Measurements from ENCODE around the gene CABLES2.

The CABLES2 gene

GRCh38 chr20:62407221-62407992, at the start of gene CABLES2:
Gene CABLES2, minus strand, starts transcription at chr20:62407285. Its CDS starts 9 bp downstream, at chr20:62407276.
- DNase-seq (ENCODE audit: low read depth in 2 of 2) = peak; percentile 86 to 90

GRCh38 chr20:62455929-62456328, 48.8 kb upstream of the CABLES2 start:
- no peak for DNase-seq (ENCODE audit: low read depth in 2 of 2)

- DNase-seq (ENCODE audit: low read depth in 2 of 2) = no peak
Observed at GRCh38 chr20:62454904-62455636, 48.0 kb upstream of the CABLES2 start.

GRCh38 chr20:62453186-62453808, 46.2 kb upstream of the CABLES2 start:
- no peak for DNase-seq (ENCODE audit: low read depth in 2 of 2)

GRCh38 chr20:62452475-62453095, 45.5 kb upstream of the CABLES2 start:
- DNase-seq (ENCODE audit: low read depth in 2 of 2) = no peak

- DNase-seq (ENCODE audit: low read depth in 2 of 2) = no peak
Observed at GRCh38 chr20:62451970-62452369, 44.9 kb upstream of the CABLES2 start.

- no peak for DNase-seq (ENCODE audit: low read depth in 2 of 2)
Observed at GRCh38 chr20:62451156-62451767, 44.2 kb upstream of the CABLES2 start.

GRCh38 chr20:62449951-62450691, 43.0 kb upstream of the CABLES2 start:
- no peak for DNase-seq (ENCODE audit: low read depth in 2 of 2)

- no peak for DNase-seq (ENCODE audit: low read depth in 2 of 2)
Observed at GRCh38 chr20:62448788-62449187, 41.7 kb upstream of the CABLES2 start.

- no peak for DNase-seq (ENCODE audit: low read depth in 2 of 2)
Observed at GRCh38 chr20:62448038-62448437, 41.0 kb upstream of the CABLES2 start.

GRCh38 chr20:62446888-62447869, 40.1 kb upstream of the CABLES2 start:
- no peak for DNase-seq (ENCODE audit: low read depth in 2 of 2)

- DNase-seq (ENCODE audit: low read depth in 2 of 2) = no peak
Observed at GRCh38 chr20:62446481-62446880, 39.4 kb upstream of the CABLES2 start.

GRCh38 chr20:62445553-62446340, 38.7 kb upstream of the CABLES2 start:
- no peak for DNase-seq (ENCODE audit: low read depth in 2 of 2)

- no peak for DNase-seq (ENCODE audit: low read depth in 2 of 2)
Observed at GRCh38 chr20:62444286-62444685, 37.2 kb upstream of the CABLES2 start.

GRCh38 chr20:62441987-62442539, 35.0 kb upstream of the CABLES2 start:
- no peak for DNase-seq (ENCODE audit: low read depth in 2 of 2)

- no peak for DNase-seq (ENCODE audit: low read depth in 2 of 2)
Observed at GRCh38 chr20:62439218-62439617, 32.1 kb upstream of the CABLES2 start.

- no peak for DNase-seq (ENCODE audit: low read depth in 2 of 2)
Observed at GRCh38 chr20:62437927-62438326, 30.8 kb upstream of the CABLES2 start.

GRCh38 chr20:62437496-62437895, 30.4 kb upstream of the CABLES2 start:
- DNase-seq (ENCODE audit: low read depth in 2 of 2) = no peak

GRCh38 chr20:62436692-62437091, 29.6 kb upstream of the CABLES2 start:
- no peak for DNase-seq (ENCODE audit: low read depth in 2 of 2)

Data from stimulated activated CD8-positive, alpha-beta memory T cell treated with anti-CD3 and anti-CD28 coated beads, Interleukin-2, amount 100 ng/mL, for 48 hours (primary cell).